Gastroesophageal sphincter (tissue), 3 donors: Measurements from ENCODE around the gene DGKQ.

Source experiments
- EP300 ChIP-seq: sonication (generic); formaldehyde crosslinking; IDR thresholded peaks from one replicate; pipeline ENCODE4 v1.6.1; 2017; ENCODE audit warnings: antibody characterized with exemption, mild to moderate bottlenecking
- POLR2A ChIP-seq, 2 donors: fragments of 450-650 bp; IDR thresholded peaks; one replicate each; pipeline ENCODE4 v1.6.1; 2017; ENCODE audit warnings: antibody characterized with exemption in 2 of 2, mild to moderate bottlenecking in 2 of 2, moderate library complexity in 1 of 2
- TF ChIP-seq, protein P1 (sequence below), 4 experiments: fragments of 200-600 bp in 2 of 4; fragments of 450-650 bp in 2 of 4; sonication (generic) in 1 of 4; IDR thresholded peaks; one replicate each; pipeline ENCODE4 v1.5.1; 2017 to 2019; ENCODE audit warnings: antibody characterized with exemption in 4 of 4, mild to moderate bottlenecking in 2 of 4, moderate library complexity in 2 of 4

DNA sequence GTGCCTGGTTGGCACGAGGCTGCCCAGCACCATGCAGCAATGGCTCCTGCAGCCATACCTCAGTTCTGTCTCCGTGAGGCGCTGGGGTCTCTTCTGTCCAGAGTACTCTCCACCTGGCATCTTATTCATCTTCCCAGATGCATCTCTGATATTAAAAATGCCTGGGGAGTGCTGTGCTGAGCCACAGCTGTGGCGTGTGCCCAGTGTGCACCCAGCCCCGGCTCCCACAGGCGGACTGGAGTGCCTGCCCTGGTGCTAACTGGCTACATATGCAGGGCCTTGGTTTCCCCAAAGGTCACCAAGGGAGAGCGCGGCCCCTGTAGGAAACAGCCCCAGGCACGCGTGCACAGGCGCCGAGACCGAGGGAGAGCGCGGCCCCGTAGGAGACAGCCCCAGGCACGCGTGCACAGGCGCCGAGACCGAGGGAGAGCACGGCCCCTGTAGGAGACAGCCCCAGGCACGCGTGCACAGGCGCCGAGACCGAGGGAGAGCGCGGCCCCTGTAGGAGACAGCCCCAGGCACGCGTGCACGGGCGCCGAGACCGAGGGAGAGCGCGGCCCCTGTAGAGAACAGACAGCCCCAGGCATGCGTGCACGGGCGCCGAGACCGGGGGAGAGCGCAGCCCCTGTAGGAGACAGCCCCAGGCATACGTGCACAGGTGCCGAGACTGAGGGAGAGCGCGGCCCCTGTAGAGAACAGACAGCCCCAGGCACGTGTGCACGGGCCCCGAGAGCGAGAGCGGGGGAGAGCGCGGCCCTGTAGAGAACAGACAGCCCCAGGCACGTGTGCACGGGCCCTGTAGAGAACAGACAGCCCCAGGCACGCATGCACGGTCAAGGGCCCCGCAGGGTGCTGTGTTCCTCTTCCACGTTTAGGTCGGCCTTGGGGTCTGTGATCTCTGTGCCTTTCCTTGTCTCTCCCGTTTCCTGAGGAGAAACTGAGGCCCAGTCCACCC, 26.6 kb downstream of the DGKQ start:
- TF ChIP-seq EP300 (no peak), POLR2A (IDR thresholded peaks at IDR 0.05) (no peak)
- TF ChIP-seq, protein P1, sequence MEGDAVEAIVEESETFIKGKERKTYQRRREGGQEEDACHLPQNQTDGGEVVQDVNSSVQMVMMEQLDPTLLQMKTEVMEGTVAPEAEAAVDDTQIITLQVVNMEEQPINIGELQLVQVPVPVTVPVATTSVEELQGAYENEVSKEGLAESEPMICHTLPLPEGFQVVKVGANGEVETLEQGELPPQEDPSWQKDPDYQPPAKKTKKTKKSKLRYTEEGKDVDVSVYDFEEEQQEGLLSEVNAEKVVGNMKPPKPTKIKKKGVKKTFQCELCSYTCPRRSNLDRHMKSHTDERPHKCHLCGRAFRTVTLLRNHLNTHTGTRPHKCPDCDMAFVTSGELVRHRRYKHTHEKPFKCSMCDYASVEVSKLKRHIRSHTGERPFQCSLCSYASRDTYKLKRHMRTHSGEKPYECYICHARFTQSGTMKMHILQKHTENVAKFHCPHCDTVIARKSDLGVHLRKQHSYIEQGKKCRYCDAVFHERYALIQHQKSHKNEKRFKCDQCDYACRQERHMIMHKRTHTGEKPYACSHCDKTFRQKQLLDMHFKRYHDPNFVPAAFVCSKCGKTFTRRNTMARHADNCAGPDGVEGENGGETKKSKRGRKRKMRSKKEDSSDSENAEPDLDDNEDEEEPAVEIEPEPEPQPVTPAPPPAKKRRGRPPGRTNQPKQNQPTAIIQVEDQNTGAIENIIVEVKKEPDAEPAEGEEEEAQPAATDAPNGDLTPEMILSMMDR (IDR thresholded peaks at IDR 0.05): no peak
